CD4-positive, alpha-beta memory T cell (primary cell): ENCODE data around the gene DNAL1. TPM values are rescaled to one million over a fixed set of nuclear protein-coding genes. Genes with fewer than 3 reads are reported as not detected.

Source experiments
- CTCF ChIA-PET: fragments of 350-600 bp; sonication (Branson Sonifier 250); formaldehyde crosslinking; loops from one replicate; lab custom pipeline; 2021; ENCODE audit warnings: inconsistent platforms; ENCODE audit not compliant: partially characterized antibody; lab: Charles Lee
- POLR2A ChIA-PET: fragments of 350-600 bp; sonication (Branson Sonifier 250); formaldehyde crosslinking; loops from one replicate; lab custom pipeline; 2021; ENCODE audit not compliant: partially characterized antibody; lab: Charles Lee
- DNase-seq, 5 donors: peaks; one replicate each; pipeline versions ENCODE4 v3.0.0 to v3.0.0-alpha.2; 2020 to 2022; ENCODE audit warnings: mixed read lengths in 1 of 5
- H3K27ac ChIP-seq: one replicate; pipeline ENCODE4 v1.7.0; 2013; ENCODE audit warnings: low read depth, low read length
- H3K27me3 ChIP-seq: 2 replicates; pipeline ENCODE4 v1.7.0; 2013; ENCODE audit warnings: mild to moderate bottlenecking, low read length, moderate library complexity; ENCODE audit not compliant: insufficient read depth
- H3K36me3 ChIP-seq: 2 replicates; pipeline ENCODE4 v1.7.0; 2013; ENCODE audit warnings: mild to moderate bottlenecking, low read length, moderate library complexity; ENCODE audit not compliant: insufficient read depth
- H3K4me1 ChIP-seq: 2 replicates; pipeline ENCODE4 v1.7.0; 2013; ENCODE audit warnings: mild to moderate bottlenecking, low read length, moderate library complexity; ENCODE audit not compliant: insufficient read depth
- H3K4me3 ChIP-seq, 2 donors: one replicate each; pipeline ENCODE4 v1.7.0; 2013; ENCODE audit warnings: low read length in 2 of 2, mild to moderate bottlenecking in 1 of 2
- H3K9me3 ChIP-seq, 2 donors: one replicate each; pipeline ENCODE4 v1.7.0; 2013; ENCODE audit warnings: low read length in 2 of 2, control low read depth in 1 of 2; ENCODE audit not compliant: control insufficient read depth in 1 of 2
- H3K27ac Mint-ChIP-seq, 7 donors: one replicate each; pipeline ENCODE4 v1.8.0; 2020 to 2021; ENCODE audit warnings: mixed read lengths in 7 of 7, mild to moderate bottlenecking in 6 of 7, inconsistent platforms in 3 of 7, moderate library complexity in 3 of 7
- H3K27me3 Mint-ChIP-seq, 2 donors: one replicate each; pipeline ENCODE4 v1.8.0; 2020 to 2021; ENCODE audit warnings: mixed read lengths in 2 of 2
- H3K36me3 Mint-ChIP-seq, 2 donors: one replicate each; pipeline ENCODE4 v1.8.0; 2020 to 2021; ENCODE audit warnings: mixed read lengths in 2 of 2, inconsistent platforms in 1 of 2, mild to moderate bottlenecking in 1 of 2
- H3K4me1 Mint-ChIP-seq, 4 donors: one replicate each; pipeline ENCODE4 v1.8.0; 2020 to 2021; ENCODE audit warnings: mixed read lengths in 4 of 4, mild to moderate bottlenecking in 1 of 4
- H3K4me3 Mint-ChIP-seq, 8 donors: one replicate each; pipeline ENCODE4 v1.8.0; 2020 to 2021; ENCODE audit warnings: mixed read lengths in 8 of 8, mild to moderate bottlenecking in 7 of 8, moderate library complexity in 6 of 8, inconsistent platforms in 3 of 8
- H3K9me3 Mint-ChIP-seq, 8 donors: one replicate each; pipeline ENCODE4 v1.8.0; 2020 to 2021; ENCODE audit warnings: mixed read lengths in 8 of 8, mild to moderate bottlenecking in 5 of 8, inconsistent platforms in 3 of 8, moderate library complexity in 1 of 8
- intact Hi-C: fragments of 100-400 bp; cut with micrococcal nuclease; formaldehyde crosslinking; loops from one replicate; pipeline ENCODE4 v1.15.1; 2023
- polyA plus RNA-seq, 2 donors: library from polyadenylated mRNA; unstranded; fragments of 300-500 nt; fragmentation: Illumina TruSeq; gene quantifications; one replicate each; pipeline ENCODE4 v1.2.3, GENCODE V29; 2021
- total RNA-seq, 2 experiments: library from RNA; stranded (reverse); gene quantifications; one replicate each; pipeline ENCODE4 v1.2.3, GENCODE V29; 2021

DNAL1 gene
- total and polyA plus RNA-seq, 4 experiments from 2014 or later, result 5.4 to 8.6 (median 8.1) TPM

DNA sequence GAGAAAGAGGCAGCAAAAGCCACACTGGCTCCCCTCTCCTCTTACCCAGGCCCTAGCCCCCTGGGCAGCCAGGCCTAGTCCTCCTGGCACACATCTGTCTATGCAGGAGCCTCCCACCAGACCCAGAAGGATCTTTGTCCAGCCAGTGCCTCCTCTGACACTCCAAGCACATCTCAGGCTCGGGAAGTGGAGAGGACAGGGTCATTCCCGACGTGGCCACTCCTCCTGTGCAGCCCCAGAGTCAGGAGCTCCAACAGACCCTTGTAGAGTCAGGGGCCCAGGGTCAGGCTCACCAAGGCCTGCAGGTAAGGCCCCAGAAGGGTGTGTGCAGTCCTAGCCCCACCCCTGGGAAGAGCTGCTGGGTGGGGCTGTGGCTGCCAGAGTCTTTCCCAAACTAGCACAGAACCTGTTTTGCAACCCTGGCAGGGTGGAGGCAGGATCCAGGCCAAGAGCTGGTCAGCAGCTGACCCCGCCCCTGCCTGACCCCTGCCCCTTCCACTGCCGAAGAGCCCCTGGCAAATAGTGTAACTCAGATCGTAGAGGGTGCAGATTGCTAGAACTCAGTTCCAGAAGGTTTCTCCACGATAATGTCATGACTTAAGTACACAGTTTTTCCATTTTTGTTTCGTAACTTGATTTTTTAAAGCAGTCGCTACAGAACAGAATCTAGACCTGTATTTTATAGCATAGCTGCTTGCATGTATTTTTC, 96.0 kb downstream of the DNAL1 start:
- peaks cover 9 to 27% of the 10 kb centered on the region in 2 donors for H3K36me3 Mint-ChIP-seq
- Histone ChIP-seq H3K4me1 (peaks cover 70% of the 10 kb centered on the region), H3K27me3 (no peaks in the 10 kb centered on the region), H3K9me3 (no peaks in the 10 kb centered on the region), H3K36me3 (peaks cover 26% of the 10 kb centered on the region), H3K4me3 (peak overlapping the region in 1 of 2 donors; percentile 49), H3K27ac (peak overlapping the region; percentile 66)
- DNase-seq, result peak in 1 of 5 donors; percentile 15
- H3K4me1 Mint-ChIP-seq, result peaks cover 48 to 67% (median 58%) of the 10 kb centered on the region in 4 donors
- peak overlapping the region; percentile 93 to 98 (median 95) for H3K27ac Mint-ChIP-seq
- ChIA-PET CTCF (interaction anchor here (0.6 to 11.0 kb wide), 11 partner anchors 9 to 99 kb away, joined by 3 to 121 read pairs (median 9); a partner anchor contains a TSS), POLR2A (interaction anchor here (0.6 to 10.9 kb wide), 15 partner anchors 12 to 683 kb away, joined by 3 to 421 read pairs (median 7); partner anchors contain the start of genes ACOT6, PNMA1, PTGR2 and RBM25)
- no peaks in the 10 kb centered on the region for H3K9me3 Mint-ChIP-seq
- intact Hi-C loops, result loop anchor here (1.0 kb wide), 1 partner anchor 14 kb away; no protein-coding TSS in a partner anchor
- peak overlapping the region; percentile 79 to 90 (median 86) for H3K4me3 Mint-ChIP-seq
- H3K27me3 Mint-ChIP-seq, result no peaks in the 10 kb centered on the region

DNA sequence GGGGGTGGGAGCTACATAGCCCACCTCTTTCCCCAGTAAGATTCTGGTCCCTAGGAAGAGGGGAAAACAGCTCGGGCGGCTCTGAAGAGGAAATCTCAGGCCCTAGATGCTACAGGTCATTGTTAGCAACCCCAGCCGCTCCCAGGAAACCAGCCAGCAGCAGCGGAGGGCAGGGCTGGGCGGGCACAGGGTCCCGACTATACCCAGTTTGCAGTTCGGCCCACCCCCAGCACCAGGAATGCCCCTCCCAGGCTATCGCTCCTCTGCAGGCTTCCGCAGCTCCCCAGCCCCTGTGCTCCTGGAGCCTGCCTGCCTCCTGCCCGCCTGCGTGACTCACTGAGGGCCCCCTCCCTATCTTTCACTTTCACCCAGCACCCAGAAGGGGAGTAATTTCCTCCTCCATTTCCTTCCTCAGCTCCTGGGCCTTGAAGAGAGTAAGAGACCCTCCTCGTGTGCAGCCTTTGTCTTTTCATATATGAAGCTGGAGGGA, 96.6 kb downstream of the DNAL1 start:
- Mint-ChIP-seq H3K36me3 (peaks cover 9 to 25% of the 10 kb centered on the region in 2 donors), H3K27me3 (no peaks in the 10 kb centered on the region), H3K27ac (peak overlapping the region; percentile 93 to 98 (median 95)), H3K4me1 (peaks cover 50 to 73% (median 61%) of the 10 kb centered on the region in 4 donors), H3K4me3 (peak overlapping the region; percentile 79 to 90 (median 86)), H3K9me3 (no peaks in the 10 kb centered on the region)
- no peaks in the 10 kb centered on the region for H3K9me3 ChIP-seq
- H3K4me3 ChIP-seq, result peak overlapping the region; percentile 36 to 49
- H3K27me3 ChIP-seq, result no peaks in the 10 kb centered on the region
- H3K27ac ChIP-seq, result peak overlapping the region; percentile 66
- ChIA-PET POLR2A (interaction anchor here (0.5 to 10.9 kb wide), 19 partner anchors 9 to 683 kb away, joined by 3 to 421 read pairs (median 7); partner anchors contain the start of genes ACOT6, PNMA1, PTGR2 and RBM25), CTCF (interaction anchor here (0.6 to 11.0 kb wide), 13 partner anchors 9 to 99 kb away, joined by 3 to 121 read pairs (median 9); a partner anchor contains a TSS)
- peaks cover 77% of the 10 kb centered on the region for H3K4me1 ChIP-seq
- peak; percentile 56 to 87 (median 62) for DNase-seq
- peaks cover 25% of the 10 kb centered on the region for H3K36me3 ChIP-seq
- intact Hi-C loops, result loop anchor here (1.0 kb wide), 1 partner anchor 13 kb away; no protein-coding TSS in a partner anchor

DNA sequence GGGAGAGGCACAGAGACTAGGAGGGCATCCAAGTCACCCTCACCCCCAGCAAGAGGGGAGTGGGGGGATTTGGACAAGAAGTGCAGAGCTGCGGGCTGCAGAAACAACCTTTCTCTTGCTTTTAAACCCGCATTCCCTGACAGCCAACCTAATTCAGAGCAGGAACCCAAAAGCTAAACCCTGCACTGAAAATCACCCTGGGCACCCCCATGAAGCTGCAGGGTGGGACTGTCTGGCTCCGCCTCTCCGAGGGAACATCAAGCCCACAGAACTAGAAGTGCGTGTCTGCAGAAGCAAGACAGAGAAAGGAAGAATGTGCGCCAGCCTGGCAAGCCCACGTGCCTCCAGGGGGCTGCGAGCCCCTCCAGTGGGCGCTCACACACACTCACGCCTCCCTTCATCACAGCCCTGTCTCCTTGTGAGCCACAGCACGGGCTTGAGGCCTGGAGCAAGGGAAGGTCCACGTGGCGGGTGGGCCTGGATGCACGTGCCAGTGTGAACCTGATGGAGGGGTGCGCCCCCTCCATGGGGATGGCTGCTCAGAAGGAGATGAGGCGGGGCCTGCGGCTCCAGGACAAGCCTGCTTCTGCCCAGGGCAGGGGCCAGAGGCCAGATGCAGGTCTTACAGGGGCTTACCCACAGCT, 97.2 kb downstream of the DNAL1 start:
- H3K27ac ChIP-seq, result peak overlapping the region; percentile 66
- peaks cover 19% of the 10 kb centered on the region for H3K36me3 ChIP-seq
- intact Hi-C loops, result loop anchor here (1.0 to 2.0 kb wide), 3 partner anchors 12 to 27 kb away; partner anchors contain the start of gene PNMA1
- ChIA-PET POLR2A (interaction anchor here (0.5 to 10.9 kb wide), 18 partner anchors 10 to 684 kb away, joined by 3 to 421 read pairs (median 7); partner anchors contain the start of genes PNMA1, PTGR2 and RBM25), CTCF (interaction anchor here (0.6 to 11.0 kb wide), 13 partner anchors 8 to 217 kb away, joined by 3 to 121 read pairs (median 9); a partner anchor contains a TSS)
- H3K4me3 ChIP-seq, result peak overlapping the region; percentile 36 to 49
- H3K9me3 Mint-ChIP-seq, result no peaks in the 10 kb centered on the region
- H3K27ac Mint-ChIP-seq, result peak overlapping the region; percentile 93 to 98 (median 95)
- H3K9me3 ChIP-seq, result no peaks in the 10 kb centered on the region
- H3K4me1 Mint-ChIP-seq, result peaks cover 53 to 79% (median 65%) of the 10 kb centered on the region in 4 donors
- H3K36me3 Mint-ChIP-seq, result peaks cover 4 to 19% of the 10 kb centered on the region in 2 donors
- H3K4me3 Mint-ChIP-seq, result peak overlapping the region; percentile 79 to 90 (median 86)
- H3K27me3 Mint-ChIP-seq, result no peaks in the 10 kb centered on the region
- peaks cover 80% of the 10 kb centered on the region for H3K4me1 ChIP-seq
- H3K27me3 ChIP-seq, result no peaks in the 10 kb centered on the region
- peak in 1 of 5 donors; percentile 67 for DNase-seq

DNA sequence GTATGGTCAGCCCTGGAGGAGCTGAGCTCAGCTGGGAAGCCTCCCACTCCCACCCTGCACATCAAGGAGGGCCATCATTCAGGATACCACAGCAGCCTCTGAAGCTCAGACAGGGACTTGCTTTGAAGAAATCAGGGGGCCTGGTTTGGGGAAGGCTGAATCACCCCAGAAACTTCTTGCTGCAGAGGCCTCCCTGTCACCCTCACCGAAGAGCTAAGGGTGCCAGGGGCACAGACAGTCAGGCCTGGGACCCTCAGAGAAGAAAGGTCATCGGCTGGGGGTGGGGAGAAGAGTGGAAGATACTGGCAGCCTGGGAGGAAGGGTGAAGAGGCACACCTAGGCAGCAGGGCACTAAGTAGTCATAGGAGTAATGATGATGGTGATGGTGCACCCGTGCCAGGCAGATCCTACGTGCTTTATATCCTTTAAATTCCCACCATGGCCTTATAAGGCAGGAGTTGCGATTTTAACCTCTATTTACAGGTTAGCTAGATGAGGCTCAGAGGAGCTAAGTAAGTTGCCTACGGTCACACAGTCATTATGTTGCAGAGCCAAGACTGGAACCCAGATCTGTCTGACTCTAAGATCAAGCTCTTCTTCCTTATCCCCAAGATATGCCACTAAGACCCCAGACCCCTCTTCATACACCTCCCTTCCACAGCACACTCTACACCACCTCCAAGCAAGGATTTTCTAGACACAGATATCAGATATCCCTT, 97.9 kb downstream of the DNAL1 start:
- DNase-seq, result peak in 1 of 5 donors; percentile 47
- H3K4me1 ChIP-seq, result peaks cover 86% of the 10 kb centered on the region
- H3K9me3 ChIP-seq, result no peaks in the 10 kb centered on the region
- Mint-ChIP-seq H3K4me1 (peaks cover 56 to 86% (median 69%) of the 10 kb centered on the region in 4 donors), H3K4me3 (peak overlapping the region; percentile 79 to 90 (median 86)), H3K27ac (peak overlapping the region; percentile 93 to 98 (median 95)), H3K9me3 (no peaks in the 10 kb centered on the region), H3K27me3 (no peaks in the 10 kb centered on the region), H3K36me3 (peaks cover 3 to 16% of the 10 kb centered on the region in 2 donors)
- no peaks in the 10 kb centered on the region for H3K27me3 ChIP-seq
- peaks cover 17% of the 10 kb centered on the region for H3K36me3 ChIP-seq
- peak overlapping the region; percentile 66 for H3K27ac ChIP-seq
- ChIA-PET POLR2A (interaction anchor here (0.9 to 10.9 kb wide), 15 partner anchors 10 to 252 kb away, joined by 3 to 421 read pairs (median 8); partner anchors contain the start of genes PNMA1 and PTGR2), CTCF (interaction anchor here (0.6 to 11.0 kb wide), 10 partner anchors 11 to 217 kb away, joined by 3 to 121 read pairs (median 9); a partner anchor contains a TSS)
- peak overlapping the region; percentile 5 to 55 for H3K4me3 ChIP-seq
- intact Hi-C loops, result loop anchor here (1.0 to 2.0 kb wide), 3 partner anchors 14 to 44 kb away; partner anchors contain the start of gene PNMA1

DNA sequence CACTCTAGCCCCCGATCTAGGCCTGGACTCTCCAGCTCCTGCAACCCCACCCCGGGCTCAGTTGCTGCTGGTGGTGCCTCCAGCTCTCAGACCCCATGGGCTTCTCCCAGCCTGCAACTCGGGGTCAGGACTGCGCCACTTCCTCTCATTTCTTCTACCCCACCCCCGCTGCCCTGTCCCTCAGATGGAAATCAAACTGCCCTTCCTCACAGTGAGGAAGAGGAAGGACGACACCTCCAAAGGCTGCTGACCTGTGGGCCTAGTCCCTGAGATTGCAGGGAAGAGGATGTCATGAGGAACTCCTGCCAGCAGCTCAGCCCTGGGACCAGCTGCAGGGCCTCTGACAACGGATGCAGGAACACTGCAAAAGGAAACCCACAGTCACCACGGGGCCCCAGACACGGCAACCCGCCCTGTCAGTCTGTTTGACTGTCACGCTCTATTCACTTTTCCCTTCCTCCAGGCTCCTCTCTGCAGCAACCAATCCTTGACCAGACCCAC, 98.7 kb downstream of the DNAL1 start:
- POLR2A ChIA-PET, result interaction anchor here (1.1 to 10.9 kb wide), 11 partner anchors 9 to 252 kb away, joined by 3 to 421 read pairs (median 8); partner anchors contain the start of genes COQ6, FAM161B, PNMA1 and PTGR2
- no peaks in the 10 kb centered on the region for H3K27me3 Mint-ChIP-seq
- H3K4me3 ChIP-seq, result peak overlapping the region; percentile 5 to 55
- no peaks in the 10 kb centered on the region for H3K9me3 Mint-ChIP-seq
- no peaks in the 10 kb centered on the region for H3K9me3 ChIP-seq
- H3K36me3 Mint-ChIP-seq, result peaks cover 3 to 10% of the 10 kb centered on the region in 2 donors
- DNase-seq, result peak; percentile 53 to 80 (median 66)
- H3K4me1 ChIP-seq, result peaks cover 95% of the 10 kb centered on the region
- peak overlapping the region; percentile 93 to 98 (median 95) for H3K27ac Mint-ChIP-seq
- peaks cover 61 to 94% (median 77%) of the 10 kb centered on the region in 4 donors for H3K4me1 Mint-ChIP-seq
- H3K27ac ChIP-seq, result peak overlapping the region; percentile 66
- CTCF ChIA-PET, result interaction anchor here (1.1 to 11.0 kb wide), 8 partner anchors 10 to 53 kb away, joined by 3 to 121 read pairs (median 14); a partner anchor contains a TSS
- H3K36me3 ChIP-seq, result peaks cover 12% of the 10 kb centered on the region
- H3K4me3 Mint-ChIP-seq, result peak overlapping the region; percentile 79 to 90 (median 86)
- H3K27me3 ChIP-seq, result no peaks in the 10 kb centered on the region
- intact Hi-C loops, result loop anchor here (1.0 to 2.0 kb wide), 3 partner anchors 15 to 43 kb away; partner anchors contain the start of gene PNMA1
